Esophagus muscularis mucosa (tissue), 4 donors: Measurements from ENCODE around the gene SFMBT1.

Experiments used
- CTCF ChIP-seq, 3 experiments: fragments of 200-600 bp in 2 of 3; fragments of 450-650 bp in 1 of 3; sonication (generic) in 2 of 3; IDR thresholded peaks; one replicate each; pipeline ENCODE4 v1.5.1; 2017 to 2019; ENCODE audit warnings: antibody characterized with exemption in 3 of 3, mild to moderate bottlenecking in 2 of 3, moderate library complexity in 1 of 3
- EP300 ChIP-seq: sonication (generic); formaldehyde crosslinking; IDR thresholded peaks from one replicate; pipeline ENCODE4 v1.6.1; 2017; ENCODE audit warnings: antibody characterized with exemption
- POLR2A ChIP-seq: fragments of 450-650 bp; IDR thresholded peaks from one replicate; pipeline ENCODE4 v1.6.1; 2017; ENCODE audit warnings: antibody characterized with exemption, moderate library complexity, mild to moderate bottlenecking, low read depth
- POLR2AphosphoS5 ChIP-seq, 2 donors: sonication (generic); formaldehyde crosslinking; IDR thresholded peaks; one replicate each; pipeline ENCODE4 v1.6.1; 2017; ENCODE audit warnings: antibody characterized with exemption in 2 of 2

DNA sequence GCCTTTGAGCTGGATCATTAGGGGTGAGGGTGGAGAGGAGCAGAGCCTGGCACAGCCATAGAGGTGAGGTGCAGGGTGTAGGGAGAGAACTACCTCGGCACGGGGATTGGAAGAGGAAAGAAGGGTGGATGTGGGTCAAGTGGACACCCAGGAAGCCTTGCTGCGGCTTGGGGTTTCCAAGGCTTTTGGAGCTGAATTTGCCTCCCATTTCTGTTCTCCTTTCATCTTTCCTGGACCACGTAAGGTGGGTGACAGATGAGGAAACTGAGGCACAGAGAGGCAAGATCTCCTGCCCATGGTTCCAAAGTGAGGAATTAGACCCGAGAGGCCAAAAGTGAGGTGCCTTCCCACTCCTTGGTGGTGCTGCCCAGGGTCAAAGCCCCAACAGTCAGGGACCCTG is 35.4 kb upstream of the SFMBT1 start:
- TF ChIP-seq EP300 (no peak), CTCF (IDR thresholded peaks at IDR 0.05) (no peak), POLR2A (no peak), POLR2AphosphoS5 (IDR thresholded peaks at IDR 0.05) (no peak)
